HepG2 (cell line): Measurements from ENCODE around the gene MRPL3. TPM values are rescaled to one million over a fixed set of nuclear protein-coding genes. Genes with fewer than 3 reads are reported as not detected.

Experiments
- ATAC-seq: fragments of 200-7000 bp; cut with Tn5 transposase; 3 replicates; pipeline ENCODE4 v1.9.1; 2020; ENCODE audit warnings: mild to moderate bottlenecking, moderate library complexity
- BruUV-seq: library from RNA; stranded (reverse); fragments of 400-500 nt; replicated peaks from 2 replicates; lab custom pipeline; 2021; lab: Mats Ljungman, UMichigan
- CTCF ChIA-PET: fragments of 300-600 bp; formaldehyde crosslinking; extraction: SDS; loops from one replicate; lab custom pipeline; 2021; ENCODE audit warnings: low total read pairs, inconsistent platforms, low intra/inter-chr PET ratio; lab: Yijun Ruan, JAX
- POLR2A ChIA-PET: fragments of 350-600 bp; sonication (Branson Sonifier 250); formaldehyde crosslinking; loops from one replicate; lab custom pipeline; 2020; ENCODE audit warnings: antibody characterized with exemption, inconsistent platforms; lab: Yijun Ruan, JAX
- DNase-seq: peaks from one replicate; pipeline ENCODE4 v3.0.0-alpha.2; 2015; ENCODE audit warnings: low spot score
- FAIRE-seq: peaks from 3 replicates; lab custom pipeline; 2011; peaks lifted over from hg19 to GRCh38; lab: Jason Lieb, UNC
- H2AFZ ChIP-seq: one replicate; pipeline ENCODE4 v1.6.1; 2011; ENCODE audit warnings: low read length, inconsistent platforms
- H3K27ac ChIP-seq: fragments of 300-600 bp; 3 replicates; pipeline ENCODE4 v1.8.0; 2011; ENCODE audit warnings: mixed run types, mild to moderate bottlenecking, mixed read lengths, low read length, inconsistent platforms; ENCODE audit not compliant: insufficient read depth; ENCODE audit errors: extremely low read length
- H3K27me3 ChIP-seq, 2 experiments: fragments of 200-600 bp in 1 of 2; 2 replicates in 1 of 2; 3 replicates in 1 of 2; pipeline versions ENCODE4 v1.6.0 to v1.8.0; 2011; ENCODE audit warnings: low read length in 2 of 2, mild to moderate bottlenecking in 2 of 2, moderate library complexity in 2 of 2, inconsistent platforms in 1 of 2; ENCODE audit not compliant: insufficient read depth in 2 of 2, control insufficient read depth in 1 of 2
- H3K36me3 ChIP-seq, 2 experiments: fragments of 200-600 bp in 1 of 2; replicated peaks in 1 of 2; 2 replicates in 1 of 2; 3 replicates in 1 of 2; pipeline versions ENCODE4 v1.5.1 to v1.8.0; 2011; ENCODE audit warnings: low read length in 2 of 2, inconsistent platforms in 1 of 2; ENCODE audit not compliant: insufficient read depth in 2 of 2, control insufficient read depth in 1 of 2
- H3K4me1 ChIP-seq: 2 replicates; pipeline ENCODE4 v1.5.1; 2012; ENCODE audit warnings: low read length, inconsistent platforms; ENCODE audit not compliant: insufficient read depth
- H3K4me2 ChIP-seq: 2 replicates; pipeline ENCODE4 v1.6.0; 2011; ENCODE audit warnings: low read depth, low read length, inconsistent platforms
- H3K4me3 ChIP-seq, 3 experiments: fragments of 200-600 bp in 1 of 3; sonication (generic), shearing (Covaris generic) in 1 of 3; replicated peaks in 1 of 3; 2 replicates each; pipeline ENCODE4 v1.5.1; 2011 to 2016; ENCODE audit warnings: low read length in 3 of 3, inconsistent platforms in 2 of 3, low read depth in 2 of 3, mild to moderate bottlenecking in 2 of 3, control low read depth in 1 of 3, mixed read lengths in 1 of 3; ENCODE audit not compliant: insufficient read depth in 1 of 3
- H3K79me2 ChIP-seq: one replicate; pipeline ENCODE4 v1.6.1; 2011; ENCODE audit warnings: low read length, inconsistent platforms; ENCODE audit not compliant: insufficient read depth
- H3K9ac ChIP-seq: 2 replicates; pipeline ENCODE4 v1.6.0; 2011; ENCODE audit warnings: mild to moderate bottlenecking, low read depth, low read length, inconsistent platforms; ENCODE audit not compliant: insufficient read depth
- H3K9me3 ChIP-seq: 2 replicates; pipeline ENCODE4 v1.5.1; 2012; ENCODE audit warnings: mild to moderate bottlenecking, low read length
- H4K20me1 ChIP-seq: 2 replicates; pipeline ENCODE4 v1.6.0; 2011; ENCODE audit warnings: inconsistent platforms, mild to moderate bottlenecking, low read length, moderate library complexity; ENCODE audit not compliant: insufficient read depth
- HOXA5 ChIP-seq: sonication (generic); formaldehyde crosslinking; IDR thresholded peaks from 2 replicates; pipeline ENCODE4 v1.4.0; 2020; ENCODE audit warnings: missing genetic modification reagents
- SATB2 ChIP-seq: sonication (generic); formaldehyde crosslinking; IDR thresholded peaks from 2 replicates; pipeline ENCODE4 v1.5.0; 2020; ENCODE audit warnings: missing genetic modification reagents
- ZBTB4 ChIP-seq: sonication (generic); formaldehyde crosslinking; IDR thresholded peaks from 2 replicates; pipeline ENCODE4 v1.4.0; 2020; ENCODE audit warnings: missing genetic modification reagents, mild to moderate bottlenecking, borderline replicate concordance
- ZNF343 ChIP-seq: sonication (generic); formaldehyde crosslinking; IDR thresholded peaks from 2 replicates; pipeline ENCODE4 v1.4.0; 2020; ENCODE audit warnings: mild to moderate bottlenecking, missing genetic modification reagents
- ZNF484 ChIP-seq: sonication (generic); formaldehyde crosslinking; IDR thresholded peaks from 2 replicates; pipeline ENCODE4 v1.5.1; 2020; ENCODE audit warnings: mild to moderate bottlenecking, low read depth, missing genetic modification reagents, borderline replicate concordance
- ZNF574 ChIP-seq: sonication (generic); formaldehyde crosslinking; IDR thresholded peaks from 2 replicates; pipeline ENCODE4 v1.4.0; 2020; ENCODE audit warnings: missing genetic modification reagents
- ZNF629 ChIP-seq: sonication (generic); formaldehyde crosslinking; conservative IDR thresholded peaks from 2 replicates; pipeline ENCODE4 v1.5.0; 2020; ENCODE audit warnings: missing genetic modification reagents
- ZNF773 ChIP-seq: sonication (generic); formaldehyde crosslinking; IDR thresholded peaks from 2 replicates; pipeline ENCODE4 v1.4.0; 2020; ENCODE audit warnings: missing genetic modification reagents, borderline replicate concordance
- WGBS: methylation state at CpG from one replicate; pipeline ENCODE4 v1.1.6; 2017; ENCODE audit warnings: low lambda C conversion rate; 5-methylcytosine and 5-hydroxymethylcytosine counted together
- in situ Hi-C: cut with HindIII; loops from 2 replicates; pipeline ENCODE4 v1.10.0; 2017; ENCODE audit warnings: low pct_unique_long_range_greater_than_20kb; ENCODE audit not compliant: extremely low pct_ligation_motif_present
- intact Hi-C: fragments of 100-400 bp; cut with micrococcal nuclease; formaldehyde crosslinking; loops from one replicate; pipeline ENCODE4 v1.10.0; 2022; ENCODE audit not compliant: unreplicated experiment
- polyA plus RNA-seq, 8 experiments: library from polyadenylated mRNA; depleted of rRNA in 3 of 8; stranded (reverse) in 7 of 8; unstranded in 1 of 8; fragments of >200 nt; fragmentation: Illumina TruSeq in 4 of 8; extraction: Trizol in 4 of 8; gene quantifications; 2 replicates each; pipeline versions ENCODE4 v1.2.1 to v1.2.3, GENCODE V29; 2011 to 2016; ENCODE audit warnings: low read depth in 4 of 8, missing spikeins in 1 of 8, mixed read lengths in 1 of 8; ENCODE audit not compliant: insufficient read depth in 1 of 8
- total RNA-seq, 5 experiments: library from RNA; depleted of rRNA; stranded (reverse); fragments of >200 nt; fragmentation: Illumina TruSeq; extraction: Trizol; gene quantifications; 2 replicates each; pipeline ENCODE4 v1.2.3, GENCODE V29; 2016; ENCODE audit warnings: low read depth in 1 of 5
- TF ChIP-seq, protein P1 (sequence below): sonication (generic); formaldehyde crosslinking; IDR thresholded peaks from 2 replicates; pipeline ENCODE4 v1.4.0; 2020; ENCODE audit warnings: missing genetic modification reagents
- TF ChIP-seq, protein P2 (sequence below): sonication (generic); formaldehyde crosslinking; IDR thresholded peaks from 2 replicates; pipeline ENCODE4 v1.9.0; 2021; ENCODE audit warnings: mild to moderate bottlenecking, missing genetic modification reagents

MRPL3 gene
- total and polyA plus RNA-seq, 2 of the 13 experiments (the other 11 are each of a cell fraction or from before 2014, with no cell fraction given) = 114 to 172 TPM

DNA sequence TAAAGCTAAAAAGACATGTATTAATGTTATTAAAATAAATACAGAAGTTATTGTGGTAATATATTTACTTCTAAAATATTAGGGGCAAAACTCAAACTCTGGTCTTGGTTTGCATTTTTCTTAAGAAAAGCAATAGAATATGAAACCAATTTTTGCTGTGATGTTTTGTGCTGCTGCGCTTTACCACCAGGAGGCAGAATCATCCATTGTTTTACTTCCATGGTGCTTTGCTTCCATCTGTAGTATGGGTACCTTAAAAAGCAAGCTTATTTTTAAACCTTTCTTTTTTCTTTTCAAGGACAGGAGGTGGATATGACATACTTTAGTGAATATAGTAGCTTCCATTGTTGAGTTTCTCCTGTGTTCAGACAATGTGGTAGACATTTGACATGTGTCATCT lies 46.6 kb upstream of the MRPL3 start (continued):
- no peak for TF ChIP-seq ZNF773
- TF ChIP-seq ZNF574 = no peak

- no peaks in the 10 kb centered on the region for H3K79me2 ChIP-seq
- in situ Hi-C loops (no loop called here), intact Hi-C loops (no loop called here)
- no peak for DNase-seq
- no peak overlapping the region for H3K27ac ChIP-seq
- no peak for FAIRE-seq
- H2AFZ ChIP-seq = no peak overlapping the region
- H4K20me1 ChIP-seq = no peaks in the 10 kb centered on the region
- POLR2A ChIA-PET = no interaction called here
- no peaks in the 10 kb centered on the region for H3K9me3 ChIP-seq
- CTCF ChIA-PET = no interaction called here
- no peak overlapping the region for H3K4me3 ChIP-seq
- 50% methylated on average over 1 of the region's 1 CpG for WGBS
- H3K4me2 ChIP-seq = no peak overlapping the region
- no peak for ATAC-seq
- H3K9ac ChIP-seq = no peak overlapping the region
- no peaks in the 10 kb centered on the region for H3K27me3 ChIP-seq
- BruUV-seq = no TSS peak
- H3K36me3 ChIP-seq = no peaks in the 10 kb centered on the region
- H3K4me1 ChIP-seq = no peaks in the 10 kb centered on the region
- TF ChIP-seq SATB2 (CRISPR knock-in tag) = no peak
- TF ChIP-seq, protein P1, sequence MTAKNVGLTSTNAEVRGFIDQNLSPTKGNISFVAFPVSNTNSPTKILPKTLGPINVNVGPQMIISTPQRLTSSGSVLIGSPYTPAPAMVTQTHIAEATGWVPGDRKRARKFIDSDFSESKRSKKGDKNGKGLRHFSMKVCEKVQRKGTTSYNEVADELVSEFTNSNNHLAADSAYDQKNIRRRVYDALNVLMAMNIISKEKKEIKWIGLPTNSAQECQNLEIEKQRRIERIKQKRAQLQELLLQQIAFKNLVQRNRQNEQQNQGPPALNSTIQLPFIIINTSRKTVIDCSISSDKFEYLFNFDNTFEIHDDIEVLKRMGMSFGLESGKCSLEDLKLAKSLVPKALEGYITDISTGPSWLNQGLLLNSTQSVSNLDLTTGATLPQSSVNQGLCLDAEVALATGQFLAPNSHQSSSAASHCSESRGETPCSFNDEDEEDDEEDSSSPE (CRISPR knock-in tag) = no peak
- TF ChIP-seq ZBTB4 (CRISPR knock-in tag) = no peak
- TF ChIP-seq ZNF343 (CRISPR knock-in tag) = no peak
- TF ChIP-seq, protein P2, sequence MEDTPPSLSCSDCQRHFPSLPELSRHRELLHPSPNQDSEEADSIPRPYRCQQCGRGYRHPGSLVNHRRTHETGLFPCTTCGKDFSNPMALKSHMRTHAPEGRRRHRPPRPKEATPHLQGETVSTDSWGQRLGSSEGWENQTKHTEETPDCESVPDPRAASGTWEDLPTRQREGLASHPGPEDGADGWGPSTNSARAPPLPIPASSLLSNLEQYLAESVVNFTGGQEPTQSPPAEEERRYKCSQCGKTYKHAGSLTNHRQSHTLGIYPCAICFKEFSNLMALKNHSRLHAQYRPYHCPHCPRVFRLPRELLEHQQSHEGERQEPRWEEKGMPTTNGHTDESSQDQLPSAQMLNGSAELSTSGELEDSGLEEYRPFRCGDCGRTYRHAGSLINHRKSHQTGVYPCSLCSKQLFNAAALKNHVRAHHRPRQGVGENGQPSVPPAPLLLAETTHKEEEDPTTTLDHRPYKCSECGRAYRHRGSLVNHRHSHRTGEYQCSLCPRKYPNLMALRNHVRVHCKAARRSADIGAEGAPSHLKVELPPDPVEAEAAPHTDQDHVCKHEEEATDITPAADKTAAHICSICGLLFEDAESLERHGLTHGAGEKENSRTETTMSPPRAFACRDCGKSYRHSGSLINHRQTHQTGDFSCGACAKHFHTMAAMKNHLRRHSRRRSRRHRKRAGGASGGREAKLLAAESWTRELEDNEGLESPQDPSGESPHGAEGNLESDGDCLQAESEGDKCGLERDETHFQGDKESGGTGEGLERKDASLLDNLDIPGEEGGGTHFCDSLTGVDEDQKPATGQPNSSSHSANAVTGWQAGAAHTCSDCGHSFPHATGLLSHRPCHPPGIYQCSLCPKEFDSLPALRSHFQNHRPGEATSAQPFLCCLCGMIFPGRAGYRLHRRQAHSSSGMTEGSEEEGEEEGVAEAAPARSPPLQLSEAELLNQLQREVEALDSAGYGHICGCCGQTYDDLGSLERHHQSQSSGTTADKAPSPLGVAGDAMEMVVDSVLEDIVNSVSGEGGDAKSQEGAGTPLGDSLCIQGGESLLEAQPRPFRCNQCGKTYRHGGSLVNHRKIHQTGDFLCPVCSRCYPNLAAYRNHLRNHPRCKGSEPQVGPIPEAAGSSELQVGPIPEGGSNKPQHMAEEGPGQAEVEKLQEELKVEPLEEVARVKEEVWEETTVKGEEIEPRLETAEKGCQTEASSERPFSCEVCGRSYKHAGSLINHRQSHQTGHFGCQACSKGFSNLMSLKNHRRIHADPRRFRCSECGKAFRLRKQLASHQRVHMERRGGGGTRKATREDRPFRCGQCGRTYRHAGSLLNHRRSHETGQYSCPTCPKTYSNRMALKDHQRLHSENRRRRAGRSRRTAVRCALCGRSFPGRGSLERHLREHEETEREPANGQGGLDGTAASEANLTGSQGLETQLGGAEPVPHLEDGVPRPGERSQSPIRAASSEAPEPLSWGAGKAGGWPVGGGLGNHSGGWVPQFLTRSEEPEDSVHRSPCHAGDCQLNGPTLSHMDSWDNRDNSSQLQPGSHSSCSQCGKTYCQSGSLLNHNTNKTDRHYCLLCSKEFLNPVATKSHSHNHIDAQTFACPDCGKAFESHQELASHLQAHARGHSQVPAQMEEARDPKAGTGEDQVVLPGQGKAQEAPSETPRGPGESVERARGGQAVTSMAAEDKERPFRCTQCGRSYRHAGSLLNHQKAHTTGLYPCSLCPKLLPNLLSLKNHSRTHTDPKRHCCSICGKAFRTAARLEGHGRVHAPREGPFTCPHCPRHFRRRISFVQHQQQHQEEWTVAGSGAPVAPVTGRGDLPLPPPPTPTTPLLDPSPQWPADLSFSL (CRISPR knock-in tag) = no peak
- TF ChIP-seq ZNF629 (CRISPR knock-in tag) = no peak
- TF ChIP-seq HOXA5 (CRISPR knock-in tag) = no peak
- no peak for TF ChIP-seq ZNF484 (CRISPR knock-in tag)
These were observed 44.8 kb upstream of the MRPL3 start for GRCh38 chr3:131547585-131547984.
